ENCODE data around the gene LSM5. TPM values are rescaled to one million over a fixed set of nuclear protein-coding genes. Genes with fewer than 3 reads are reported as not detected.

The LSM5 gene
- polyA plus RNA-seq (ENCODE audit: insufficient read depth in 1 of 5, insufficient read length in 5 of 5, low replicate concordance in 1 of 5), result 100 to 1,000 TPM in 1 of 5 donors, 10 to 100 TPM in 4; 66.2 to 110 (median 82.8) TPM
- long read RNA-seq, donor 1, transcript LSM5-204 (5 exons, 740 nt), result minor isoform, 5 of 94 reads
- long read RNA-seq, donor 1, transcript LSM5-208 (5 exons, 2,258 nt), result major isoform, 68 of 94 reads
- long read RNA-seq, donor 1, partial matches to known transcripts, result 11 of 94 reads
- long read RNA-seq, donor 1, other reads (novel, unspliced or antisense), result 0 of 94 reads
- long read RNA-seq, donor 2, transcript LSM5-208 (5 exons, 2,258 nt), result major isoform, 44 of 49 reads
- long read RNA-seq, donor 2, partial matches to known transcripts, result 0 of 49 reads
- long read RNA-seq, donor 2, other reads (novel, unspliced or antisense), result 0 of 49 reads
- long read RNA-seq, donor 3, transcript LSM5-208 (5 exons, 2,258 nt), result major isoform, 60 of 81 reads
- long read RNA-seq, donor 3, partial matches to known transcripts, result 10 of 81 reads
- long read RNA-seq, donor 3, other reads (novel, unspliced or antisense), result 7 of 81 reads
- long read RNA-seq, donor 4, transcript LSM5-204 (5 exons, 740 nt), result minor isoform, 5 of 58 reads
- long read RNA-seq, donor 4, transcript LSM5-208 (5 exons, 2,258 nt), result major isoform, 39 of 58 reads
- long read RNA-seq, donor 4, partial matches to known transcripts, result 9 of 58 reads
- long read RNA-seq, donor 4, other reads (novel, unspliced or antisense), result 0 of 58 reads
- long read RNA-seq, donor 5, transcript LSM5-209 (2 exons, 636 nt), result minor isoform, 5 of 133 reads
- long read RNA-seq, donor 5, transcript LSM5-210 (3 exons, 1,736 nt), result minor isoform, 5 of 133 reads
- long read RNA-seq, donor 5, transcript LSM5-208 (5 exons, 2,258 nt), result major isoform, 106 of 133 reads
- long read RNA-seq, donor 5, partial matches to known transcripts, result 6 of 133 reads
- long read RNA-seq, donor 5, other reads (novel, unspliced or antisense), result 5 of 133 reads
- long read RNA-seq, donor 6, transcript LSM5-208 (5 exons, 2,258 nt), result major isoform, 61 of 83 reads
- long read RNA-seq, donor 6, transcript LSM5-204 (5 exons, 740 nt), result minor isoform, 5 of 83 reads
- long read RNA-seq, donor 6, partial matches to known transcripts, result 9 of 83 reads
- long read RNA-seq, donor 6, other reads (novel, unspliced or antisense), result 0 of 83 reads
- long read RNA-seq, donor 7, transcript LSM5-208 (5 exons, 2,258 nt), result major isoform, 34 of 38 reads
- long read RNA-seq, donor 7, partial matches to known transcripts, result 0 of 38 reads
- long read RNA-seq, donor 7, other reads (novel, unspliced or antisense), result 0 of 38 reads
- long read RNA-seq, donor 8, transcript LSM5-208 (5 exons, 2,258 nt), result major isoform, 30 of 31 reads
- long read RNA-seq, donor 8, partial matches to known transcripts, result 0 of 31 reads
- long read RNA-seq, donor 8, other reads (novel, unspliced or antisense), result 0 of 31 reads

GRCh38 chr7:32490127-32490796 is at the start of gene LSM5:
Gene LSM5, minus strand, starts transcription at chr7:32490380. Its CDS starts 15 bp downstream, at chr7:32490365.
- peak; percentile 89 to 91 for DNase-seq

DNA sequence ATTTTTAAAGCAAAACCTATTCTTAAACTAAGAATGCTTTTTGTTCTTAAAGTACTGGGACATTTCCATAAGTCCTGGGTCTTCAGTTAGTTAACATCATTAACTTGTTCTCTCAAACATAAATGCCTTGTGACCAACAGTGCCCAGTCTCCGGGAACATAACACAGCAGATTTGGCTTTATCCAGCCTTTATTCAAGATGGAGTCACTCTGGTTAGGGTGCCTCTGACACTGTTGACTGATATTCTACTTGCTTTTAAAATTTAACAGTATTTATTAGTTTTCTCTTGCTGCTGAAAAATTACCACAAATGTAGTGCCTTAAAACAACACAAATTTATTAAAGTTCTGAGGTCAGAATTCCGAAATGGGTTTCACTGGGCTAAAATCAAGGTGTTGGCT is 49.2 kb upstream of the LSM5 start:
- no peak for DNase-seq

- no peak for DNase-seq
Measured at GRCh38 chr7:32537760-32538159, 47.6 kb upstream of the LSM5 start.

DNA sequence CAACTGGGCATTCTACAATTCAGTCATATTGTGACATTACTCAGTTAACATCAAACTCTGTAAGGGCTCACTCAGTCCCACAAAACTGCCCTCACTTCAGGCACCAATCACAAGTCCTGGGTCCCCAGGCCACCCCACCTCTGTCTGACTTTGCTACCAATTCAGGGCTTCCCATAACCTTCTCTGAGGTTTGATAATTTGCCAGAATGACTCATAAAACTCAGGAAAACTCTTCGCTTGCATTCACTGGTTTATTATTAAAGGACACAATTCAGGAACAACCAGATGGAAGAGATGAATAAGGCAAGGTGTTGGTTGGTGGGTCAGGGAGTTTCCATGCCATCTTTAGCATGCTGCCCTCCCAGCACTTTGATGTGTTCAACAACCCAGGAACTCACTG is 46.4 kb upstream of the LSM5 start:
- DNase-seq, result no peak

DNA sequence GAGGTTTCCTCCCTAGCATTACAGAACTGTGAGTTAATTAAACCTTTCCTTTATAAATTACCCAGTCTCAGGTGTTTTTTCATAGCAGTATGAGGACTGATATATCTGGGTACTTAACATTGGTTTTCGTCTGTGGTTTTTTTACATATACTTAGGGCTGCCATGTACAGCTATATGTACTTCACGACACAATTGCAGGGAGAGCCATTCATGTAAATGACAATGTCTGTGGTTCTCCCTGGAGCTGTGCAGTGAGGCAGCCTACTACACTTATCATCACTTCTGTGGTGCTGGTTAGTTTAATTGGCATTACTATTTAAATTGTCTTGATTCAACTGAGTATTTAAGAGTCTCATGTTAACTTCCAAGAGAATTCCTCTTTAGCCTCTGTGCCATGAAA is 45.8 kb upstream of the LSM5 start:
- DNase-seq, result no peak

DNA sequence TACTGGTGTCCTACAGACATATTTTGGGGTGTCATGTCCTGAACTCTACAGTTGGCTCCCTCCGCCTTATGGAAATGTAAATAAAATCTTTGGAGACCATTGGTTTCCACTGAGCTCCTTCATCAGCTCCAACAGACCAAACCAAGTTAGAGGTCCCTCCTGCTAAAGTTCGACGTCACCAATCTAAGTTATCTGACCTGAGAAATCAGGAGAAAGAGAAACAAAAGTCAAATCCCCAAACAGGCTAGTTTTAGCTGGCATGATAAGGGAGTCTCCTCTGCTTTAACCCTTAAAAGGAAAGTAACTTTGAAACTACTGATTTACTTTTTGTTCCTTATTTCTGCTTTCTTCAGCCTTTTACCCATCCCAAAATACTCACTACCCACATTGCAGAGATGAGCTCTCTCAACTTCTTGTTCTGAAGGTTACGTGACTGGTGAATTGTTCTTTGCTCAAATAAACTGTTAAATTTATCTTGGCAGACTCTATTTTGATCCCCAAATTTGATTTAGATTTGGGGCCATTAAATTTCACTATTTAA is 45.1 kb upstream of the LSM5 start:
- no peak for DNase-seq

- peak; percentile 23 to 36 for DNase-seq
Measured at GRCh38 chr7:32533276-32534029, 43.3 kb upstream of the LSM5 start.

DNA sequence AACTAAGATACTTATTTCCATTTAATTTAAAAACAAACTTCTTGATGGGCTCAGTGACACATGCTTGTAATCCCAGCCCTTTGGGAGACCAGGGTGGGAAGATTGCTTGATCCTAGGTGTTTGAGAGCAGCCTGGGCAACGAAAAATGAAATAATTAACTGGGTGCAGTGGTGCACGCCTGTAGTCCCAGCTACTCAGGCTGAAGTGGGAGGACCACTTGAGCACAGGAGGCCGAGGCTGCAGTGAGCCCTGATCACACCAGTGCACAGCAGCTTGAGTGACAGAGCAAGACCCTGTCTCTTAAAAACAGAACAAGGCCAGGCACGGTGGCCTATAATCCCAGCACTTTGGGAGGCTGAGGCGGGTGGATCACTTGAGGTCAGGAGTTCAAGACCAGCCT is 42.5 kb upstream of the LSM5 start:
- DNase-seq, result peak in 1 of 2 donors; percentile 27

DNA sequence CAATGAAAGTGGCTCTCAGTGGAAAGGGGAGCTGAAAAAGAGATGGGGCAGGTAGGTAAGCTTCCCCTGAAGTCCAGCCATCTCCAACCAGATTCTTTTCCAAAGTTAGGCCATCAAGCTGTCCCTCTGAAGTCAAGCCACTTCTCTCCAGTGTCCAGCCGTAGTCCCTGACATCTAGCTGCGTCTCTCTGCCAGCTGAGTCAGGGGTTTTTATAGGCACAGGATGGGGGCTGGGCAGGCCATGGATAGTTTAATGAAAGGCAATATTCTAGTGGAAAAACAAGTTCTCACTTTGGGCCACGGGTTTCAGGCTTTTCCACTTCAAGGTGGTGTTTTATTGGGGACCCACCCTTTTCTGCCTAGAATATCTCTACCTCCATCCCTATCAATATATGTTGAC is 41.9 kb upstream of the LSM5 start:
- no peak for DNase-seq

- no peak for DNase-seq
Measured at GRCh38 chr7:32531402-32531801, 41.2 kb upstream of the LSM5 start.

GRCh38 chr7:32525839-32526238 is 35.7 kb upstream of the LSM5 start:
- DNase-seq, result no peak

DNA sequence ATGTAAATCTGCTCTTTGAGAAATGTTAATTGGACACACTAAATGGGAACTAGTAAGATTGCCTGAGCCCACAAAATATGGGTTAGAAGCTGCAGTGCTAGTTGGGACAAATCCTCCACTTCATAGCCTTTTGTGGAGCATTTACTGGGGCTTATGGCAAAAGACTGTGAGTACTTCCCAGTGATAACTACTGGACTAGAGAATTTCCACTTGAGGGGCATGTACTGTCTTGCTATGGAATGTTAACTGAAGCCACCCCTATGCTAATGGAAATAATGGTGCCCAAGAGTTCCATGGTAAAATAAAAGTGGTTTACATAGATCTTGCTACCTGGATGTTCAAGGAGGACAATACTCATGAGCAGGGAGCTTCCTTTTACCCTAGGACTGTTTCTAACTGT is 34.5 kb upstream of the LSM5 start:
- DNase-seq, result no peak

DNA sequence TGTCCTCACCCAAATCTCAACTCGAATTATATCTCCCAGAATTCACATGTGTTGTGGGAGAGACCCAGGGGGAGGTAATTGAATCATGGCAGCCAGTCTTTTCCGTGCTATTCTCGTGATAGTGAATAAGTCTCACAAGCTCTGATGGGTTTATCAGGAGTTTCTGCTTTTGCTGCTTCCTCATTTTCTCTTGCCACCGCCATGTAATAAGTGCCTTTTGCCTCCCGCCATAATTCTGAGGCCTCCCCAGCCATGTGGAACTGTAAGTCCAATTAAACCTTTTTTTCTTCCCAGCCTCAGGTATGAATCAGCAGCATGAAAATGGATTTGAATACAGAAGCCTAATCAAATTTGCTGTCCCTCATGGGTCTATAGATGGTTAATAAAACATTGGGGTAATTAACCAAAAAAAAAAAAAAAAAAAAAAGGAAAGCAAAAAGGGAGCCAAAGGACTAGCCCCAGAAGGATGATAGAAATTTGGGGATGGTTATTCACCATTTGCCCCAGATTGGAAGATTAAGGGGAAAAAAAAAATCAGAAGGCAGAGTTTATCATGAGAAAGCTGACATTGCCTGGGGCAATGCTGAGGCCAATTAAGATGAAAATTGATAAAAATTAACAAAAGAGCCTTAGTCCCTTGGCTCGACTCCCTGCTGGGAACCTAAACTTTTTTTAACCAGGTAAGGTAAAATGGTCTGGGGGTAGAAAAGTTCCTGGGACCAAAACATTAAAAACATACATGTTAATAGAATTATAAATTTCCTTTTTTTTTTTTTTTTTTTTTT is 32.8 kb upstream of the LSM5 start:
- no peak for DNase-seq

- DNase-seq, result no peak
Measured at GRCh38 chr7:32519763-32520162, 29.6 kb upstream of the LSM5 start.

GRCh38 chr7:32518534-32519140 is 28.5 kb upstream of the LSM5 start:
- no peak for DNase-seq

DNA sequence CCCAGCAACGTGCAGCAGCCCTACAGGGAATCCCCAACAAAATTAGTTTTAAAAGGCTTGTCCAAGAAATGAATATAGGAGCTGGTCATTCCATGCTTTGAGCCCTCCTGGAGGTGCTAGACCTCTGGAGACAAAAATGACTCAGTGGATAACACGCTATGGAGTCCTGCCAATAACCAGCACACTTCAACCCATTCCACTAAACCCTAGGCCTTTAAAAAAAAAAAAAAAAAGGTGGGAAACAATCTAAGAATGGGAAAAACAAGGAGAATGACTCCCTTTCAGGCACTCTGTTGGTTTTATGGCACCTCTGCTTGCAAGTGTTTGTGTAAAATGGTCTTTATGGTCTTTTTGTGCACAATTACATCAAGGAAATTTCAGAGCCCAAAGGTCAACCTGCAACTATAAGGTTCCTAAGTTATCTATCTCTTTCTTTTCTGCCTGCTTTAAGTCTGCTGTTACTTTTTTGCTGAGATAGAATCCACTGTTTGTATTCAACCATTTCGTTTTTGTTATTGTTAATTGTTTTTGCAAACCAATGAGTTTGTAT is 26.4 kb upstream of the LSM5 start:
- no peak for DNase-seq

DNA sequence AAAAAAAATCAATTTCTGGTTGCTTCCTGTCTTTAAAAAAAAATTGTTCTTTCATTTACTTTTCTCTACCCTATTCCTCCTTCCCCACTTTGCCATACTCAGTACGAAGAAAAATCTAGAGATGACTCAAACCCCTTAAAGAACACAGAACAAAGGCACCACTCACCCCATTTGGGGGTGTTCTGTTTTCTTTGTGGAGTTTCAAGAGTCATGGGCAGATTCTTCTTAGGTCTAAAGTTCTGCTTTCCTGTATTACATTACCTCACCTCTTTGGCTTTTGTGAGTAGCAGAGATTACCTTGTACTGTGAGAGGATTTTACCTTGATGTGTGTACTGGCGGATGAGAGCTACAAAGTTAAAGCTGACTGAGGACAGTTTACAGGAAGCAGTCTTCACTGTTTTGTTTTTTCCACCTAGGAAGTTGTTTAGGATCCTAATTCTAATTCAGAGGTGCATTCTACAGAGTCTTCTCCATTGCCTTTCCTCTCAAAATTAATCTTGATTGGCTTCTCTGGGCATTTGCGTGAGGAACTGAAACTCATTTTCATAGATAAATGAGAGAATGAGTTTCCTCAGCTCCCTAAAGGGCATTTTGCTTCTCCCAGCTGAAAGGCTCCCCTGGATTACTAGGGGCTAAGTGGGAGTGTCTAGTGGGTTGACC is 25.8 kb upstream of the LSM5 start:
- DNase-seq, result no peak

- DNase-seq, result no peak
Measured at GRCh38 chr7:32513210-32513609, 23.0 kb upstream of the LSM5 start.

All from right lung (tissue), 10 donors.